ENCODE results near the gene HOMER3. TPM values are rescaled to one million over a fixed set of nuclear protein-coding genes. Genes with fewer than 3 reads are reported as not detected.
A peak's percentile ranks its signal among the peaks of the same experiment; 100 is the strongest.
"Not testable (repeated sequence)": the region's sequence is repeated elsewhere in the genome, so short reads cannot be mapped to it uniquely, and the experiment has no call there.

Gene HOMER3
- total RNA-seq, 1 donor from 2014 or later = 31.5 TPM

GRCh38 chr19:18954094-18954493 is 13.1 kb upstream of the HOMER3 start:
- DNase-seq (ENCODE audit: low spot score) = no peak

GRCh38 chr19:18952364-18953003 is 11.5 kb upstream of the HOMER3 start:
- not testable (repeated sequence) for DNase-seq (ENCODE audit: low spot score)

- no peak for DNase-seq (ENCODE audit: low spot score)
Measured at GRCh38 chr19:18951721-18952281, 10.8 kb upstream of the HOMER3 start.

- DNase-seq (ENCODE audit: low spot score) = no peak
Measured at GRCh38 chr19:18949858-18950257, 8.8 kb upstream of the HOMER3 start.

- no peak for DNase-seq (ENCODE audit: low spot score)
Measured at GRCh38 chr19:18948976-18949356, 7.9 kb upstream of the HOMER3 start.

GRCh38 chr19:18948075-18948975 is 7.3 kb upstream of the HOMER3 start:
- DNase-seq (ENCODE audit: low spot score) = no peak

- DNase-seq (ENCODE audit: low spot score) = no peak
Measured at GRCh38 chr19:18946918-18947317, 5.9 kb upstream of the HOMER3 start.

GRCh38 chr19:18946335-18946734 is 5.3 kb upstream of the HOMER3 start:
- DNase-seq (ENCODE audit: low spot score) = no peak

- DNase-seq (ENCODE audit: low spot score) = no peak
Measured at GRCh38 chr19:18945297-18945696, 4.3 kb upstream of the HOMER3 start.

DNA sequence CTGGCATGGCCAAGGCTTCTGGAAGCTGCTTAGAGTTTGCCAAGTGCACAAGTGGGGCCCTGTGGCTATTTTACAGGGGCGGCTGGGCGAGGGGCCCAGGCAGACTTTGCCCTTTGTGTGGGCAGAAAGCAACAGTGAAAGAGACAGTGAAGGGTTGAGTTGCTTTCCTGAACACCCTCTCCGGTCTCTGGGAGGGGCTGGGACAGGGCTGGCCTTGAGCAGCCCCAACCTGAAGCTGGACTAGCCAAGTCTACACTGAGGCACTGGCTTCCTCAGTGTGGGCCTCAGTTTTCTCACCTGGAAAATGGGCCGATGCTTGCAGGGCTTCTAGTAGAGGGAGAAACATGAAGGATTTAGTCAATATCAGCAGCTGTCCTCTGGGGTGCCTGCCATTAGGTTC is 2.4 kb upstream of the HOMER3 start:
- no peak for DNase-seq (ENCODE audit: low spot score)

DNA sequence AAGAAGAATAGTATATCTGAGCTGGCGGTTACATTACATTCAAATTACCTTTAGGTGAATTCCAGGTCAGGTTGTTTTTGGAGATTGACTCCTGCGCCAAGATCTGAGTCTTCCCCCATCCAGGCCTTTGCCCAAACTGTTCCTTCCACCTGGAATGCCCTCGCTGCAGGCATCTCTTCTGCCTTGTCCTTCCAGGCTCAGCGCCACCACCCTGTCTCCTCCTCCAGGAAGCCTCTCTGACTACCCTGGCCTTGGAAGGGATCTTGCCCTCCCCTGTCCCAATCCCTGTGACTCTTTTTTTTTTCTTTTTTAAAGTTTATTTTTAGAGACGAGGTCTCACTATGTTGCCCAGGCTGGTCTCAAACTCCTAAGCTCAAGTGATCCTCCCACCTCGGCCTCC is 1.7 kb upstream of the HOMER3 start:
- no peak for DNase-seq (ENCODE audit: low spot score)

DNA sequence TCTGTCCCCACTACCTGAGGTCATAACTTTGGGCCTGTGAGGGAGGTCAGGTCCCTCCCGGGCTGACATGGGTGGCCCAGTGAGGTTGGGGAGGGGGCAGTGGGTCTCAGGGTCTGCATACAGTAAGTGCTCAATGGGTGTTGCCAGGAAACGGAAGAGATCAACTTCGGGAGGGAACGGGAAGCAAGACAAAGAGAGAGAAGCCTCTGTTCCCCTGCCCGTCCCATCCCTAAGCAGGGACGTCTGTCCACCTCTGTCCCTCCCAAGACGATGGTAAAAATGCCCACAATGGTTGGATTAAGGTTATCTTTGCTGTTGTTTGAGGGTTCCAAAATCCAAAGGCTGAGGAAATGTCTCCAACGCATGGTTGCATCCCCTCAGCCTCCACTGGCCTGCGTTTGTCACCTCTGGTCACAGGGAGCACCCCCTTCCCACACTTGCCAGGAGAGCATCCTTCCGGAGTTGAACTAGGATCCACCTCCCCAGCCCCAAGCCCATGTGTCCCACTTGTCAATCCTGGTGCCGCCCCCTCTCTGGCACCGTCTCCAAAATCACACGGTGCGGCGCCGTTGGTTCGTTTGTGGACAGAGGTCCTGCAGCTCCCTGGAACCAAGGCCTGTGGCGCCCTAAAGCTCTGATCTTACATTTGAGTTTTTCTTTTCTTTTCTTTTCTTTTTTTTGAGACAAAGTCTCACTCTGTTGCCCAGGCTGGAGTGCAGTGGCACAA is 774 bp upstream of the HOMER3 start:
- no peak for DNase-seq (ENCODE audit: low spot score)

DNA sequence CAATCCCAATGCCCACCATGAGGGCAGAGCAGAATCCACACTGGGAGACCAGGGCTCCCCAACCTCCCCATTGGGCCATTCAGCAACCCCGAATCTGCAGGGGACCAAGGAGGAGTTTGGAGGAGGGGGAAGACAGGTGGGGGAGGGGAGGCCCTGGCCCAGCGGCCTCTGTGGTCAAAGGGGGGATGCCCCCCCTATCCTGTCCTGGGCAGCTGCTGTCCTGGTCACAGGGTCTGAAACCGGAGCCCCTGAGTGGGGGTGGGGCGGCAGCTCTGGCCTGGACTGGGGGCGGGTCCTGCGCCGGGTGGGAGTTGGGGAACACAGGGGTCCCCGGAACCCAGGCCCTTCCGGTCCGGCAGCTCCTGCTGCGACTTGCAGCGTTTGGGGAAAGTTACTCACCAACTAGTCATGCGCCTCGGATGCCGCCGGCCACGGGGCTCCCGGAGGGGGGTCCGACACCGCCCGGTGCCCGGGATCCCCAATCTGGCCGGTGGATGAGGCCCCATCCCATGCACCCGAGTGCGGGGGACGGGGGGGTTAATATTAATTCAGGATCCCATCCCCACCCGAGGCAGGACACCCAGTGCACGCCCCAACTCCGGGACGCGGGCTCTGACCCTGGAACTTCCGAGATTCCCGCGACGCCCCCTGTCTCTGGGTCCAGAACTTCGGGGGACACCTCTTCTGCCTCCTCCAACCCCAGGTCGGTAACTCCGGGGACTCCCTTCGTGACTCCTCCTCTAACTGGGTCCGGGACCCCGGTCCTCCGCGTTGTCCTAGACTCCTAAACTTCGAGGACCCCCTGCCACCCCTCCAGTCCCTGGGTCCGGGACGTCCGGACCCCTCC is 872 bp downstream of the HOMER3 start:
- DNase-seq (ENCODE audit: low spot score) = no peak

- no peak for DNase-seq (ENCODE audit: low spot score)
Measured at GRCh38 chr19:18939163-18939562, 1.9 kb downstream of the HOMER3 start.

DNA sequence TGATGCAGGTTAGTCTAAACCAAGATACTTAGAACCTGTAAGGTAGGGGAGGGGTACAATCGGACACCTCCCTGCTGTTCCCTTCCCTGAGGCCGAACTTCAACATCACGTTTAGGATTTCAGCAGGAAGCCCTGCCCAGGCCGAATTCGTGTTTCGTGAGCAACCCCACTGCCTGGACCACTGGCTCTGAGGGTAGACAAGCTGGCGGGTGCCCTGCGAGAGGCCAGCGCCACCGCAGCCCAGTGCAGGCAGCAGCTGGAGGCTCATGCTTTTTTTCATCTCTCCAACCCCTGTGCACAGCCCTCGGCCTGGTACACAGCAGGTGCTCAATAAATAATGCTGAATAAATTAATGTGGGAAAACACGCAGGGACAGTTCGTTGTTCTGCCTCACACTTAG is 7.7 kb downstream of the HOMER3 start:
- DNase-seq (ENCODE audit: low spot score) = no peak

DNA sequence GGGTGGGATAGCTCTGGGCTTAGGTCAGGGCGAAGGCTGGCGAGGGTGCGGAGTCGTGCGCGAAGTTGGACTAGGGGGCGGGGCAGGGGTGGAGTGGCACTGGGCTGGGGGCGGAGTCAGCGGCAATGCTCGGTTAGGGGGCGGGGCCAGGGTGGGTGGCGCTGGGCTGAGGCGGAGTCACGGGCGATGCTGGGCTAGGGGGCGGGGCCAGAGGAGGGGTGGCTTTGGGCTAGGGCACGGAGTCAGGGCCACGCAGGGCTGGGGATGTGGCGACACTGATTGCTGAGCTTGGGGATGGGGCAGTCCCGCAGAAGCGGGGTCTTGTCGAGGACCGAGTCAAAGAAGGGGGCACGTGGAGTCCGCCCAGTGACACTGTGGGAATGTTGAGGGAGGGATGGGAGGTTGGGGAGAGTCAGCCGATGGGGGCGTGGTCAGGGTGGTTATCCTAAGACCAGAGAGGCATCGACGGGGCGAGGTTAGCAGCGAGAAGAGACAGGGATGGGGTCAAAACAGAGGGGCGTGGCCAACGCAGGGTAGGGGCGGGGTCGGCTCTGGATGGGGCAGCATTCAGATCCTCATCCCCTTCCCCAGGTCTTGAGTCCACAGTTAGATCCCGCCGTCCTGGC is 8.7 kb downstream of the HOMER3 start:
- peak; percentile 94 for DNase-seq (ENCODE audit: low spot score)

GRCh38 chr19:18931316-18932162 is 9.5 kb downstream of the HOMER3 start:
- no peak for DNase-seq (ENCODE audit: low spot score)

DNA sequence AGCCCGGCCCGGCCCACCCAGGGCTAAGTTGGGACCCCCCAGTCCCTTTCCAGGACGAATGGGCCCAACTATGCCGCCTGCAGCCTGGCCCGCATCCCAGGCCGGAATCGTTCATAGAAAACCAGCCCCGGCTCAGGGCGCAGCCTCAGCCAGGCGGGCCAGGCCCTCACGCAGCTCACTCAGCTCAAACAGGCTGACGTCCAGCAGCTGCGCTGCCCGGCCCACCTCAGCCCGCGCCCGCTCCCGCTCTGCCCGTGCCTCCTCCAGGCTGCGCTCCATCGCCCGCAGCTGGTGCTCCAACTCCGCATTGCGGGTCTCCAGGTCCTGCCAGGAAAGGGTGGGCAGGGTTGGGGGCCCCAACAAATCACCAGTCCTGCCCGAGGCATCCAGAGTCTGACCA is 11.7 kb downstream of the HOMER3 start:
- DNase-seq (ENCODE audit: low spot score) = no peak

- DNase-seq (ENCODE audit: low spot score) = no peak
Measured at GRCh38 chr19:18928018-18928805, 12.8 kb downstream of the HOMER3 start.

Data from mesenteric fat pad (tissue), 1 donor.